A549 (cell line): ENCODE data around the gene DHX8. TPM values are rescaled to one million over a fixed set of nuclear protein-coding genes. Genes with fewer than 3 reads are reported as not detected.

Experiments used
- ATAC-seq, 2 experiments: fragments of 200-7000 bp in 1 of 2; fragments of >200 bp in 1 of 2; cut with Nextera tagmentation in 1 of 2; cut with Tn5 transposase in 1 of 2; 3 replicates each; pipeline versions ENCODE4 v1.8.0 to v1.9.1; 2018 to 2020; ENCODE audit warnings: mild to moderate bottlenecking in 1 of 2, moderate library complexity in 1 of 2
- CTCF ChIA-PET: fragments of 300-600 bp; sonication (Branson Sonifier 250); formaldehyde crosslinking; extraction: SDS; loops from one replicate; lab custom pipeline; 2021; ENCODE audit warnings: antibody characterized with exemption, inconsistent platforms; lab: Yijun Ruan, JAX
- POLR2A ChIA-PET: fragments of 350-600 bp; formaldehyde crosslinking; extraction: SDS; loops from one replicate; lab custom pipeline; 2021; ENCODE audit warnings: antibody characterized with exemption, inconsistent platforms; lab: Yijun Ruan, JAX
- DNase-seq, 2 experiments: peaks; one replicate each; pipeline versions ENCODE4 v3.0.0 to v3.0.0-alpha.2; 2011 to 2016; ENCODE audit warnings: low read depth in 1 of 2, low spot score in 1 of 2
- FAIRE-seq: peaks from 2 replicates; lab custom pipeline; 2011; peaks lifted over from hg19 to GRCh38; lab: Jason Lieb, UNC
- H3K27ac ChIP-seq, 2 experiments: fragments of >200 bp; sonication (Bioruptor Twin); formaldehyde crosslinking; 3 replicates each; pipeline ENCODE4 v1.5.1; 2016 to 2017
- H3K4me1 ChIP-seq: fragments of >200 bp; sonication (Bioruptor Twin); formaldehyde crosslinking; 3 replicates; pipeline ENCODE4 v1.6.1; 2016
- H3K4me2 ChIP-seq: fragments of >200 bp; sonication (Bioruptor Twin); formaldehyde crosslinking; 3 replicates; pipeline ENCODE4 v1.6.1; 2016
- H3K4me3 ChIP-seq: fragments of >200 bp; sonication (Bioruptor Twin); formaldehyde crosslinking; 3 replicates; pipeline ENCODE4 v1.5.1; 2016
- H3K9me3 ChIP-seq: fragments of >200 bp; sonication (Bioruptor Twin); formaldehyde crosslinking; 3 replicates; pipeline ENCODE4 v1.6.1; 2016
- ATOH8 ChIP-seq: fragments of 250-450 bp; sonication (Bioruptor Pico); IDR thresholded peaks from 2 replicates; pipeline ENCODE4 v1.5.0; 2020; ENCODE audit warnings: low read depth, mild to moderate bottlenecking, moderate library complexity
- E2F6 ChIP-seq: IDR thresholded peaks from 2 replicates; pipeline ENCODE4 v1.6.1; 2012; ENCODE audit warnings: low read depth, borderline replicate concordance
- EHF ChIP-seq: fragments of 250-450 bp; sonication (Bioruptor Pico); IDR thresholded peaks from 2 replicates; pipeline ENCODE4 v1.5.0; 2020; ENCODE audit warnings: mild to moderate bottlenecking
- ELK1 ChIP-seq: fragments of 150-350 bp; IDR thresholded peaks from 2 replicates; pipeline ENCODE4 v1.6.1; 2014; ENCODE audit warnings: low read depth, mild to moderate bottlenecking, low read length
- FOSL2 ChIP-seq, 2 experiments: fragments of 450-650 bp in 1 of 2; fragments of >200 bp in 1 of 2; sonication (Bioruptor Twin) in 1 of 2; formaldehyde crosslinking; IDR thresholded peaks; 2 replicates each; pipeline versions ENCODE4 v1.5.0 to v1.6.1; 2016 to 2020; ENCODE audit warnings: mild to moderate bottlenecking in 1 of 2, moderate library complexity in 1 of 2
- GATA3 ChIP-seq: IDR thresholded peaks from 2 replicates; pipeline ENCODE4 v1.6.1; 2012; ENCODE audit warnings: borderline replicate concordance
- HES2 ChIP-seq: fragments of >200 bp; sonication (Bioruptor Twin); formaldehyde crosslinking; IDR thresholded peaks from 2 replicates; pipeline ENCODE4 v1.6.1; 2016
- HOXA7 ChIP-seq: fragments of 250-450 bp; sonication (Bioruptor Pico); IDR thresholded peaks from 2 replicates; pipeline ENCODE4 v1.5.0; 2020; ENCODE audit warnings: mild to moderate bottlenecking, moderate library complexity
- JUNB ChIP-seq: fragments of >200 bp; sonication (Bioruptor Twin); formaldehyde crosslinking; IDR thresholded peaks from 2 replicates; pipeline ENCODE4 v1.6.1; 2016
- MAFK ChIP-seq: fragments of 450-650 bp; IDR thresholded peaks from 2 replicates; pipeline ENCODE4 v1.6.1; 2014; ENCODE audit not compliant: partially characterized antibody
- MAZ ChIP-seq: fragments of 150-350 bp; IDR thresholded peaks from 2 replicates; pipeline ENCODE4 v1.6.1; 2014; ENCODE audit warnings: antibody characterized with exemption, low read depth, low read length, borderline replicate concordance
- MYC ChIP-seq: IDR thresholded peaks from 2 replicates; pipeline ENCODE4 v1.6.1; 2012; ENCODE audit warnings: mild to moderate bottlenecking, inconsistent platforms, low read length, improper control_type of control experiment, borderline replicate concordance
- POLR2AphosphoS2 ChIP-seq: conservative IDR thresholded peaks from 2 replicates; pipeline ENCODE4 v1.6.1; 2012; ENCODE audit warnings: low read length, improper control_type of control experiment, inconsistent platforms
- RCOR1 ChIP-seq: fragments of 150-350 bp; IDR thresholded peaks from 2 replicates; pipeline ENCODE4 v1.6.1; 2014; ENCODE audit warnings: antibody characterized with exemption, low read length, low read depth
- ZNF302 ChIP-seq: fragments of 250-450 bp; sonication (Bioruptor Pico); IDR thresholded peaks from 2 replicates; pipeline ENCODE4 v1.9.0; 2021; ENCODE audit warnings: inconsistent platforms, mild to moderate bottlenecking, moderate library complexity
- WGBS: methylation state at CpG from one replicate; pipeline ENCODE4 v1.1.6; 2017; ENCODE audit errors: missing lambda C conversion rate; 5-methylcytosine and 5-hydroxymethylcytosine counted together
- polyA plus RNA-seq, 4 experiments: library from polyadenylated mRNA; depleted of rRNA in 3 of 4; stranded (reverse); fragments of >200 nt; fragmentation: RNase III in 1 of 4; extraction: RNeasy Plus Mini Kit Qiagen cat#74134 plus additional on column Dnase treatment in 1 of 4; gene quantifications; 2 replicates in 3 of 4; 3 replicates in 1 of 4; pipeline ENCODE4 v1.2.3, GENCODE V29; 2011 to 2017
- small RNA-seq, 6 experiments: library from RNA; depleted of rRNA; stranded (forward); fragments of <200 nt; gene quantifications; one replicate each; pipeline ENCODE3, GENCODE V24; 2012

The DHX8 gene
- polyA plus RNA-seq, 2 of the 4 experiments (the other 2 are of a cell fraction) = 33.2 to 66.0 TPM

GRCh38 chr17:43574896-43575525 lies 91.2 kb downstream of the DHX8 start:
- ATAC-seq (no peak), FAIRE-seq (no peak), DNase-seq (no peak)
- Histone ChIP-seq H3K4me3 (no peak overlapping the region), H3K27ac (no peak overlapping the region), H3K9me3 (no peaks in the 10 kb centered on the region), H3K4me1 (peaks cover 45% of the 10 kb centered on the region), H3K4me2 (no peak overlapping the region)
- ChIA-PET POLR2A (interaction anchor here (2.2 kb wide), 1 partner anchor 99 kb away, joined by 8 read pairs; no protein-coding TSS in a partner anchor), CTCF (interaction anchor here (0.6 to 12.5 kb wide), 21 partner anchors 11 to 202 kb away, joined by 3 to 257 read pairs (median 31); partner anchors contain the start of genes DHX8 and SOST)
- TF ChIP-seq HOXA7 (CRISPR knock-in tag) = no peak
- TF ChIP-seq FOSL2 (IDR thresholded peaks at IDR 0.05) = no peak
- TF ChIP-seq FOSL2 (CRISPR knock-in tag; IDR thresholded peaks at IDR 0.05) = no peak
- TF ChIP-seq ATOH8 (CRISPR knock-in tag) = no peak
- no peak for TF ChIP-seq MAFK
- TF ChIP-seq RCOR1 = no peak
- no peak for TF ChIP-seq E2F6
- no peak for TF ChIP-seq EHF (CRISPR knock-in tag)
- no peak for TF ChIP-seq ELK1
- no peak for TF ChIP-seq JUNB
- TF ChIP-seq GATA3 = no peak
- TF ChIP-seq HES2 = no peak
- no peak for TF ChIP-seq MAZ
- no peak for TF ChIP-seq ZNF302 (CRISPR knock-in tag)
- no peak for TF ChIP-seq MYC
- no peak for TF ChIP-seq POLR2AphosphoS2
- WGBS = 29% methylated on average over 5 of the region's 5 CpGs

Small RNA genes within 50 kb of the gene (small RNA-seq; reads per million reads assigned to genes)
- 0 reads per million in 6 experiments for gene RNU6-406P
- 0 reads per million in 6 experiments for gene RNU6-971P

Other genes with a start within 250 kb of the DHX8 start
- not detected in 2 replicates for gene RNU2-1, start 250.0 kb upstream of the DHX8 start, polyA plus RNA-seq (2011; rRNA removed)
- gene RNU2-1, start 250.0 kb upstream of the DHX8 start, polyA plus RNA-seq (2017; fragmentation: RNase III; extraction: RNeasy Plus Mini Kit Qiagen cat#74134 plus additional on column Dnase treatment) = not detected in 3 replicates
- 21.0 and 21.1 TPM in 2 replicates for gene ARL4D, start 85.0 kb upstream of the DHX8 start, polyA plus RNA-seq (2011; rRNA removed)
- gene ARL4D, start 85.0 kb upstream of the DHX8 start, polyA plus RNA-seq (2017; fragmentation: RNase III; extraction: RNeasy Plus Mini Kit Qiagen cat#74134 plus additional on column Dnase treatment) = 9.9 to 11.9 TPM (median 11.7 TPM) in 3 replicates
- 39.1 and 42.5 TPM in 2 replicates for gene ETV4, start 62.4 kb downstream of the DHX8 start, polyA plus RNA-seq (2011; rRNA removed)
- gene ETV4, start 62.4 kb downstream of the DHX8 start, polyA plus RNA-seq (2017; fragmentation: RNase III; extraction: RNeasy Plus Mini Kit Qiagen cat#74134 plus additional on column Dnase treatment) = 14.0 to 21.4 TPM (median 18.5 TPM) in 3 replicates
- not detected in 2 replicates for gene MEOX1, start 177.9 kb downstream of the DHX8 start, polyA plus RNA-seq (2011; rRNA removed)
- gene MEOX1, start 177.9 kb downstream of the DHX8 start, polyA plus RNA-seq (2017; fragmentation: RNase III; extraction: RNeasy Plus Mini Kit Qiagen cat#74134 plus additional on column Dnase treatment) = not detected in 3 replicates